ENCODE results near the gene SOX14. TPM values are rescaled to one million over a fixed set of nuclear protein-coding genes. Genes with fewer than 3 reads are reported as not detected.

Gene SOX14
- total RNA-seq, 1 experiment from 2014 or later, result not detected

GRCh38 chr3:137787529-137787928 lies 23.4 kb downstream of the SOX14 start:
- Histone ChIP-seq H3K27ac (ENCODE audit: low read depth, low read length) (no peak overlapping the region), H4K20me1 (ENCODE audit: insufficient read depth) (no peaks in the 10 kb centered on the region), H3K4me2 (ENCODE audit: low read length) (no peak overlapping the region), H3K36me3 (ENCODE audit: control insufficient read depth in 1 of 2, insufficient read depth in 2 of 2, low read length in 2 of 2) (no peaks in the 10 kb centered on the region), H3K9me2 (ENCODE audit: insufficient read depth) (no peaks in the 10 kb centered on the region), H3K4me1 (ENCODE audit: control insufficient read depth in 1 of 2, insufficient read depth in 2 of 2, low read length in 2 of 2) (no peaks in the 10 kb centered on the region), H3K27me3 (ENCODE audit: insufficient read depth, low read length) (peaks cover 26% of the 10 kb centered on the region), H3K79me2 (ENCODE audit: insufficient read depth, low read length) (no peaks in the 10 kb centered on the region), H3K9ac (ENCODE audit: low read length) (no peak overlapping the region), H2AFZ (ENCODE audit: low read depth, low read length, poor library complexity, severe bottlenecking) (no peak overlapping the region), H3K9me3 (ENCODE audit: control insufficient read depth in 1 of 2, insufficient read depth in 1 of 2, low read depth in 1 of 2, low read length in 2 of 2) (no peaks in the 10 kb centered on the region), H3K4me3 (replicated peaks in 1 of 2; ENCODE audit: low read depth in 1 of 2, low read length in 2 of 2) (no peak overlapping the region)
- intact Hi-C loops (cut with micrococcal nuclease), result no loop called here
- CTCF ChIA-PET, result no interaction called here
- TF ChIP-seq ELF1 (IDR thresholded peaks at IDR 0.05; ENCODE audit: borderline replicate concordance, low read depth) (no peak), REST (IDR thresholded peaks at IDR 0.05; ENCODE audit: low read depth) (no peak), ATF3 (IDR thresholded peaks at IDR 0.05) (no peak), ZBTB33 (IDR thresholded peaks at IDR 0.05; ENCODE audit: extremely low read depth, insufficient replicate concordance, low read length) (no peak), FOSL1 (IDR thresholded peaks at IDR 0.05; ENCODE audit: low read depth) (no peak), JUND (IDR thresholded peaks at IDR 0.05) (no peak), ZFX (IDR thresholded peaks at IDR 0.05) (no peak), POLR2AphosphoS5 (IDR thresholded peaks at IDR 0.05; ENCODE audit: low read depth, low read length) (no peak), RAD21 (IDR thresholded peaks at IDR 0.05; ENCODE audit: low read depth) (no peak), CEBPB (IDR thresholded peaks at IDR 0.05; ENCODE audit: low read depth) (no peak), MAX (IDR thresholded peaks at IDR 0.05) (no peak), SIN3A (IDR thresholded peaks at IDR 0.05; ENCODE audit: low read depth) (no peak)
- RAD21 ChIA-PET (ENCODE audit: low non-redundant PET in 1 of 2, low total read pairs in 2 of 2, uncharacterized antibody in 2 of 2, unreplicated experiment in 2 of 2), result no interaction called here
- BruUV-seq (replicated peaks), result no TSS peak
- POLR2A ChIA-PET, result no interaction called here
- no peak for DNase-seq (ENCODE audit: low read depth, low spot score)
- no peak for ATAC-seq

Data from HCT116 (cell line).